NCI-H748 (cell line): ENCODE results near the gene CMIP.
"Not testable (repeated sequence)": the region's sequence is repeated elsewhere in the genome, so short reads cannot be mapped to it uniquely, and the experiment has no call there.

Experiments used
- DNase-seq: peaks from one replicate; lab custom pipeline; 2025; ENCODE audit not compliant: unreplicated experiment; lab: John Stamatoyannopoulos, UW

CMIP gene

DNA sequence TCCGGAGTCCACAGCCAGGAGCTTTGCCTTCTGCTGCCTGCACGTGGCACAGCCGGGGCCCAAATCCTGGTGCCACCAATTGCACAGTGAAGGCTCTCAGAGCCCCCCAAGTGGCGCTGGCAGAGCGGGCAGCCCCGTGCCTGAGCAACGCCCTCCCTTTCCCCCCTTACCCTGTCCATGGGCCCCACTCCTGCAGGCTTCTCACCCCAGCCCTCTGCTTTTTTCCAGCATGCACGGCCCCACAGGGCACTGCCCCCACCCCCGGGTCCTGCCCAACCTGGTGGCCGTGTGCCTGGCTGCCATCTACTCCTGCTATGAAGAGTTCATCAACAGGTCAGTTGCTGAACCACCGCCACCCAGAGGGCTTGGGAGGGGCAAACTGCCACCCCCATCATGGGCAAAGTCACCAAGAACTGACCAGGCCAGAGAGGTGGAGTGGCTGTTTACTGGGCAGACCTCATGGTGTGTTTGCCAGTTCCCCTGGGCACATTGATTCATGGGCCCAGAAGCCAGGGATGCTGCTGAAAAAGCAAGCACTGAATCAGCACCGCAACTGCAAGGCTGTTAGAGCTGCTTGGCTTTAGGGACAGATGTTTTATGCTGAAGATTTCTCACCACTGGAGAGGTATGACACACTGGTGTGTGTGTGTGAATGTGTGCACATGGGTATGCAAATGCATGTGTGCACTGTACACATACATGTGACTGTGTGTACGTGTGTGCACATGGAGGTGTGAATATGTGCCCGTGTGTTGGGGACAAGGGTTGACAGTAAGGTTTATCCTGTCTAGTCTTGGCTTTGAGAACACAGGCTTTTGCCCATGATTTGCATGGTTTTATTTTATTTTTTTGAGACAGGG is 227.4 kb downstream of the CMIP start:
- DNase-seq: no peak

DNA sequence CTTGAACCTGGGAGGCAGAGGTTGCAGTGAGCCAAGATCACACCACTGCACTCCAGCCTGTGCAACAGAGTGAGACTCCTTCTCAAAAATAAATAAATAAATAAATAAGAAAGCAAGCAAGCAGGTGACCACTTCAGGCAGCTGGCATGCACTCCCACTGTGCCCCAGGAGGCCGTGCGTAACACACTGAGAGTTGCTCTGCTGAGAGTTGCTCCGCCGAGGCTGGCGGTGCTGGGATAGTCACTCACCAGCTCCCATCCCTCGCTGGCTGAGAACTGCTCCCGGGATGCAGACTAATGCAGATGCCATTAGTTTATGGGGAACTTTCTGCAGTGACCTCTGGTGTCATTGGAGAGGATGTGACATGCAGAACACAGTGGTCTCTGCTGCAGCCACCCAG is 228.8 kb downstream of the CMIP start:
- DNase-seq: no peak

GRCh38 chr16:81675662-81676061 is 231.1 kb downstream of the CMIP start:
- no peak for DNase-seq

GRCh38 chr16:81676066-81676882 is 231.7 kb downstream of the CMIP start:
- no peak for DNase-seq

DNA sequence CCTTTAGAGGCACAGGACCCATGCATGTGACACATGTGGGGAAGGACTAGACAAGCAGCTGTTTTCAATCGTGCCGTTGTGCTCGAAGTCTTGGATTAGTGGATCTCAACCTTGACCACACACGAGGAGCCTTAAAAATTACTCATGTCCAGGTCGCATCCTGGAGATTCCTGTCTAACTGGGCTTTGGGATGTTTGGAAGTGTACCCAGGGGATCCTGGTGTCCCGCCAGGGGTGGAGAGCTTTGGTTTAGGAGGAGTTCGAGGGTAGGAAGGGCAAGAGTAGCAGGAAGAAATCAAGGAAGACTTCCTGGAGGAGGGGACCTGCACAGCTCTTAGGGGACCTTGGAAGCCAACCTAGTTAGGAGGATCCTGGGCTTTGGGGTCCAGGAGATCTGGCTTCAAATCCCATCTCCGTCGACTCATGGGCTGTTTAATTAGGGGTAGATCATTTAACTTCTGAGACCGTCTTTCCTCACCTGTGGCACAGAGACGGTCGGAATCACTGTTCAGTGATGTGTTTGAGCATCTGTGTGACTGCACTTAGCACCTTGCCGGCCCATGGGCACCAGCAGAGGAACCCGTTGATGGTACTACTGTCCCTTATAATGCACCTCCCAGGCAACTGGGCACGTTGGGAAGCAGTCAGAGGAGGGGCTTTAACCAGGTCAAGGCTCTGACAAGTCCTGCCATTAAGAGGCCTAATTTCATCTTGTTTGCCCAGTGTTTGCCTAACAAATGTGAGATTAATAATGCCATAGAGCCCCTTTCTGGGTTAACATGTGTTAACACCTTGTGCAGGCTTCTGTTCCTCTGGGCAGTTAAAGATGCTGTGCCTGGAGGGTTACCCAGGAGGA is 232.5 kb downstream of the CMIP start:
- no peak for DNase-seq

GRCh38 chr16:81678326-81679095 is 233.9 kb downstream of the CMIP start:
- no peak for DNase-seq

GRCh38 chr16:81679721-81680430 is 235.3 kb downstream of the CMIP start:
- no peak for DNase-seq

DNA sequence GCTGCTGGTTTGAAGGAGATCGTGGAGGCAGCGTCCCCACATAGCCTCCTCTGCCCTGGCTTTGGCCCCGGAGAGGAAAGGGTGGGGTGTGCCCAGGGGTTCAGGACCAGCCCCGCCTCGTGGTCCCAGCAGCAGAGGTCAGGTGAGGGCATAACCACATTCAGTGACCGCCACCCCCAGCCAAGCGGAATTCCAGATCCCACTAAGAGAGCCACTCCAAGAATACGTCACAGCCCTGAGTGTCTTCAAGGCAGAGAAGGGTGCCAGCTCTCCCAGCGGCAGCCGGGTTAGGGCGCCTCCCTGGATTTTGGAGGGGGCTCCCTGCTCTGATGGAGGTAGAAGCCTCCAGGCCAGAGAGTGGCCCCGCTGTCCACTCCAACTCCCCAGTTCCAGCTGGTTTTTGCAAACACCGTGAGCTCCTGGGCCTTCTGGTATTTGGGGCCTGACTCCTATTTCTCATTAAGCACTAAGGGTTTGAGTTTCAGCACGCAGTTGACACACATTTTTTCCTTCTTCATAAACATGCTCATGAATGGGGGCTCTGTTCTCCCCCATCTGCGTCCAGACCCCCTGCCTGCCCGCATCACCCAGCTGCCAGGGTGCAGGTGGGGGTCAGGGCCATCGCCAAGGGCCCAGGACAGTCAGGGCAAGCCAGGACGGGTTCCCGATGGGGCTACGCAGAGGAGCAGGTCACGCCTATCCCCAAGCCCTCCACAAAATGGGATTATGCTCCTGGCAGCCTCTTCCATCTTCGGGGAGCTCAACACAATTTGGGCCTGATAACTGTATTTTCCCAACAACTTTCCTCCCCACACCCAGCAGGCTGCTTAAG is 236.1 kb downstream of the CMIP start:
- no peak for DNase-seq

GRCh38 chr16:81681311-81681710 is 236.7 kb downstream of the CMIP start:
- no peak for DNase-seq

GRCh38 chr16:81684242-81684837 is 239.7 kb downstream of the CMIP start:
- no peak for DNase-seq

GRCh38 chr16:81684901-81685300 is 240.3 kb downstream of the CMIP start:
- DNase-seq: no peak

GRCh38 chr16:81686391-81687130 is 242.0 kb downstream of the CMIP start:
- DNase-seq: no peak

DNA sequence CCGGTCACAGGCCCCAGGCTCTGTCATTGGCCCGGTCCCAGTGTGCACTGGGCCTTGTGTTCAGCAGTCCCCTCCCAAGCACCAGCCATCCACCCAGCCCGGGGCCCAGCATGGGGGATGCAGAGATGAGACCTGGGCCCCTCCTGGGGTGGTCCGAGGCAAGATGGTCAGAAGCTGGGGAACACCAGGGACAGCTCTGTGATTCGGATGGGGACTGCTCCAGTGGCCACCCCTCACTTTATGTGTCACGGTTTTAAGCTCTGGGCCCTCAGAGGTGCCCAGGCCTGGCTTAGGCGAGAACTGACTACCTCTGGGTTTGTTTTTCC is 242.5 kb downstream of the CMIP start:
- DNase-seq: no peak

DNA sequence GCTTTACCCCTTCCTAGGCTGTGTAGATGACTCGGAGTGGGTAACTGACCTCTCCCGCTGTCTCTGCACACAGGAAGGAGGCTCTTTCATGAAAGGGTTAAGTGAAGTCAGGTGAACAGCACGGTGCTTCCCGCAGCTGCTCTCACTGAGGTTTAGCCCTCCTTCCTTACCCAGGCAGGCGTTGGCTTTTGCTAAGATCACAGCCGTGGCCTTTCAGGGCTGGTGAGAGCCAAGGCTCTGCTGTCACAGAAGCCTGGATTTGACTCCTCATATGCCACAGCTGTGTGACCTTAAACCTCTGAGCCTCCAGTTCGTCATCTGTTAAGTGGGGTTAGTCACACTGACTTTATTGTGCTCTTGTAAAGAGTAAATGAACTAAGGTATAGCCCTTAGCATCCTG is 243.6 kb downstream of the CMIP start:
- DNase-seq: no peak

DNA sequence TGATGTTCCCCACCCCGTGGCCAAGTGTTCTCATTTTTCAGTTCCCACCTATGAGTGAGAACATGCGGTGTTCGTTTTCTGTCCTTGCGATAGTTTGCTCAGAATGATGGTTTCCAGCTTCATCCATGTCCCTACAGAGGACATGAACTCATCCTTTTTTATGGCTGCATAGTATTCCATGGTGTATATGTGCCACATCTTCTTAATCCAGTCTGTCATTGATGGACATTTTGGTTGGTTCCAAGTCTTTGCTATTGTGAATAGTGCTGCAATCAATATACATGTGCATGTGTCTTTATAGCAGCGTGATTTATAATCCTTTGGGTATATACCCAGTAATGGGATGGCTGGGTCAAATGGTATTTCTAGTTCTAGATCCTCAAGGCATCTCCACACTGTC is 244.2 kb downstream of the CMIP start:
- DNase-seq: not testable (repeated sequence)

- no peak for DNase-seq
Measured at GRCh38 chr16:81692021-81692420, 247.4 kb downstream of the CMIP start.

GRCh38 chr16:81692571-81692970 is 248.0 kb downstream of the CMIP start:
- DNase-seq: no peak
